ENCODE results near the gene NFATC4. TPM values are rescaled to one million over a fixed set of nuclear protein-coding genes. Genes with fewer than 3 reads are reported as not detected.
"Not testable (repeated sequence)": the region's sequence is repeated elsewhere in the genome, so short reads cannot be mapped to it uniquely, and the experiment has no call there.

NFATC4 gene
- total and polyA plus RNA-seq, 10 donors: 10.7 to 145 (median 23.0) TPM

DNA sequence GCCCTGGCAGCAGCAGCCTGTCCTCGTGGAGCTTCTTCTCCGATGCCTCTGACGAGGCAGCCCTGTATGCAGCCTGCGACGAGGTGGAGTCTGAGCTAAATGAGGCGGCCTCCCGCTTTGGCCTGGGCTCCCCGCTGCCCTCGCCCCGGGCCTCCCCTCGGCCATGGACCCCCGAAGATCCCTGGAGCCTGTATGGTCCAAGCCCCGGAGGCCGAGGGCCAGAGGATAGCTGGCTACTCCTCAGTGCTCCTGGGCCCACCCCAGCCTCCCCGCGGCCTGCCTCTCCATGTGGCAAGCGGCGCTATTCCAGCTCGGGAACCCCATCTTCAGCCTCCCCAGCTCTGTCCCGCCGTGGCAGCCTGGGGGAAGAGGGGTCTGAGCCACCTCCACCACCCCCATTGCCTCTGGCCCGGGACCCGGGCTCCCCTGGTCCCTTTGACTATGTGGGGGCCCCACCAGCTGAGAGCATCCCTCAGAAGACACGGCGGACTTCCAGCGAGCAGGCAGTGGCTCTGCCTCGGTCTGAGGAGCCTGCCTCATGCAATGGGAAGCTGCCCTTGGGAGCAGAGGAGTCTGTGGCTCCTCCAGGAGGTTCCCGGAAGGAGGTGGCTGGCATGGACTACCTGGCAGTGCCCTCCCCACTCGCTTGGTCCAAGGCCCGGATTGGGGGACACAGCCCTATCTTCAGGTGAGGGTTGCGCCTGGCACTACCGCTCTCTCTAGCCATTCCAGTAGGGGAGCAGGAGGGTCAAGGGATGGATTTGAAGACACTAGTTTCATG lies 2.1 kb downstream of the NFATC4 start:
- no peak overlapping the region for H3K4me3 ChIP-seq
- H3K9me3 ChIP-seq: no peaks in the 10 kb centered on the region
- H3K27ac ChIP-seq: no peak overlapping the region
- H3K36me3 ChIP-seq: peaks cover 0 to 7% (median 0%) of the 10 kb centered on the region in 6 donors
- no peak for DNase-seq
- intact Hi-C loops (cut with DNase I; ENCODE audit: low total_unique reads): loop anchor here (10.0 kb wide), 1 partner anchor 45 kb away; no protein-coding TSS in a partner anchor
- peaks cover 0 to 50% (median 11%) of the 10 kb centered on the region in 7 donors for H3K27me3 ChIP-seq (replicated peaks in 1 of 7)
- TF ChIP-seq, protein P1, sequence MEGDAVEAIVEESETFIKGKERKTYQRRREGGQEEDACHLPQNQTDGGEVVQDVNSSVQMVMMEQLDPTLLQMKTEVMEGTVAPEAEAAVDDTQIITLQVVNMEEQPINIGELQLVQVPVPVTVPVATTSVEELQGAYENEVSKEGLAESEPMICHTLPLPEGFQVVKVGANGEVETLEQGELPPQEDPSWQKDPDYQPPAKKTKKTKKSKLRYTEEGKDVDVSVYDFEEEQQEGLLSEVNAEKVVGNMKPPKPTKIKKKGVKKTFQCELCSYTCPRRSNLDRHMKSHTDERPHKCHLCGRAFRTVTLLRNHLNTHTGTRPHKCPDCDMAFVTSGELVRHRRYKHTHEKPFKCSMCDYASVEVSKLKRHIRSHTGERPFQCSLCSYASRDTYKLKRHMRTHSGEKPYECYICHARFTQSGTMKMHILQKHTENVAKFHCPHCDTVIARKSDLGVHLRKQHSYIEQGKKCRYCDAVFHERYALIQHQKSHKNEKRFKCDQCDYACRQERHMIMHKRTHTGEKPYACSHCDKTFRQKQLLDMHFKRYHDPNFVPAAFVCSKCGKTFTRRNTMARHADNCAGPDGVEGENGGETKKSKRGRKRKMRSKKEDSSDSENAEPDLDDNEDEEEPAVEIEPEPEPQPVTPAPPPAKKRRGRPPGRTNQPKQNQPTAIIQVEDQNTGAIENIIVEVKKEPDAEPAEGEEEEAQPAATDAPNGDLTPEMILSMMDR (IDR thresholded peaks at IDR 0.05 in 8 of 11, conservative IDR thresholded peaks at IDR 0.05 in 3 of 11): no peak
- no peak for TF ChIP-seq POLR2AphosphoS5 (IDR thresholded peaks at IDR 0.05)
- TF ChIP-seq POLR2A (IDR thresholded peaks at IDR 0.05): no peak
- 89 to 93% (median 90%) methylated on average over 22 to 32 of the region's 32 CpGs for whole genome bisulfite sequencing, 5 donors
- peaks cover 16 to 57% (median 40%) of the 10 kb centered on the region in 6 donors for H3K4me1 ChIP-seq

DNA sequence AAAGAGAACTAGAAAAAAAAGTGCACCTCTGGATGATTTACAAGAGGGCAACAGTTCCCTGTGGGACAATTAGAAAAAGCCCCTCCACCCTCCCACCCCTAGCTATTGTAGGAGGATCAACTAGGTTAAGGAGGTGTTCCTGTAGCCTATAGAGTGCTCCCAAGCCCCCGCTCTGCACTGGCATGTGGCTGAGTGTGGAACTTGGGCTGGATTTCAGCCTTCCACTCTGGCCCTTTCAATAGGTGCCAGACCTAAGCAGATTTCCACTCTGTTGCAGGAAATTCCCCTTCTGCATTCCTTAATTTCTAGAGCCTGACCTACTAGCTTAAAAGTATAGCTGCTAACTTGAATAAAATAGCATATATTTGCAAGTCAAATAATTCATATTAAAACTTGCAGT lies 2.8 kb downstream of the NFATC4 start:
- no peak overlapping the region for H3K27ac ChIP-seq
- H3K4me1 ChIP-seq: peaks cover 10 to 50% (median 34%) of the 10 kb centered on the region in 6 donors
- H3K4me3 ChIP-seq: no peak overlapping the region
- no peaks in the 10 kb centered on the region for H3K9me3 ChIP-seq
- intact Hi-C loops (cut with DNase I; ENCODE audit: low total_unique reads): no loop called here
- 45 to 81% (median 78%) methylated on average over 1 of the region's 1 CpG for WGBS, 5 donors
- no peak for DNase-seq
- H3K27me3 ChIP-seq (replicated peaks in 1 of 7): peaks cover 0 to 44% (median 11%) of the 10 kb centered on the region in 7 donors
- TF ChIP-seq, protein P1 (IDR thresholded peaks at IDR 0.05 in 8 of 11, conservative IDR thresholded peaks at IDR 0.05 in 3 of 11): no peak
- TF ChIP-seq POLR2AphosphoS5 (IDR thresholded peaks at IDR 0.05): no peak
- TF ChIP-seq POLR2A (IDR thresholded peaks at IDR 0.05): no peak
- H3K36me3 ChIP-seq: peaks cover 0 to 7% (median 0%) of the 10 kb centered on the region in 6 donors

DNA sequence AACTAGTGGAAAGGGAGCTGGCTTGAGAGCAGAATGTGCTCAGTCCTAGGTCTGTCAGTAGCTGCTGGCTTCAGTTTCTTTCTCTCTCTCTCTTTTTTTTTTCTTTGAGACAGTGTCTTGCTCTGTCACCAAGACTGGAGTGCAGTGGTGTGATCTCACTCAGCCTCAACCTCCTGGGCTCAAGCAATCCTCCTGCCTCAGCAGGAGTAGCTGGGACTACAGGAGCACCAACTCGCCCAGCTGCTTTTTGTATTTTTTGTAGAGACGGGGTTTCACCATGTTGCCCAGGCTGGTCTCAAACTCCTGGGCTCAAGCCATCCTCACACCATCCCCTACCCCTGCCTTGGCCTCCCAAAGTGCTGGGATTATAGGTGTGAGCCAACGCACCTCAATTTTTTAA lies 3.6 kb downstream of the NFATC4 start:
- 87 to 94% (median 92%) methylated on average over 3 of the region's 3 CpGs for WGBS, 5 donors
- H3K27ac ChIP-seq; H3K4me3 ChIP-seq; DNase-seq; intact Hi-C loops (cut with DNase I; ENCODE audit: low total_unique reads); H3K36me3 ChIP-seq; H3K9me3 ChIP-seq: not testable (repeated sequence)
- Histone ChIP-seq H3K4me1 (peaks cover 8 to 42% (median 25%) of the 10 kb centered on the region in 6 donors), H3K27me3 (replicated peaks in 1 of 7) (peaks cover 0 to 43% (median 11%) of the 10 kb centered on the region in 7 donors)

DNA sequence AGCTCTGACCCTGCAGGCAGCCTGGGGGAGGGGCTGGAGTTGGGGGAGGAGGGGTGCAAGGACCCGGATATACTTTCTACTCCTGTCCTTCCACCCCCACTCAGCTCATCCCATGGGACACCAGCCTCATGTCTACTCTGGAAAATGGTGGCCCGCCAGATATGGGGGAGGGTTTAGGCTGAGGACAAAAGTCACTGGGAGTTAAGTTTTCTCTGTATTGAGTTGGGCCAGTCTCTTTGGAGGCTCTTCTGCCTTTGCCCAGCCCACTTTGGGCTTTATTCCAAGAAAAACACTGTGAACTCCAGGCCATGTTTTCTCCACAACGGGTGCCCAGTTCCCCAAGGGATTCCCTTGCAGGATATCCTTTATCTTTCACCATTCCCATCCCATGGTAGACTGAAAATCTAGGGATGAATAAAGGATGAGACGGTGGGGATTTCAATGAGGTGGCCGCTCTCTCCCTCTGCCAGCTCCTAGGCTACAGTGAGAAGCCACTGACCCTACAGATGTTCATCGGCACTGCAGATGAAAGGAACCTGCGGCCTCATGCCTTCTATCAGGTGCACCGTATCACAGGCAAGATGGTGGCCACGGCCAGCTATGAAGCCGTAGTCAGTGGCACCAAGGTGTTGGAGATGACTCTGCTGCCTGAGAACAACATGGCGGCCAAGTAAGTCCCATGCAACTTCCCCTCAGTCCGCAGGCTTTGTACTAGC lies 4.9 kb downstream of the NFATC4 start:
- H3K4me1 ChIP-seq: peaks cover 0 to 29% (median 13%) of the 10 kb centered on the region in 6 donors
- H3K4me3 ChIP-seq: no peak overlapping the region
- WGBS, 5 donors: 81 to 94% (median 87%) methylated on average over 12 of the region's 12 CpGs
- intact Hi-C loops (cut with DNase I; ENCODE audit: low total_unique reads): no loop called here
- H3K27me3 ChIP-seq (replicated peaks in 1 of 7): peaks cover 0 to 33% (median 6%) of the 10 kb centered on the region in 7 donors
- peaks cover 0 to 7% (median 0%) of the 10 kb centered on the region in 6 donors for H3K36me3 ChIP-seq
- TF ChIP-seq POLR2AphosphoS5 (IDR thresholded peaks at IDR 0.05) (peak in 2 of 3 donors; percentile 36 to 44), POLR2A (IDR thresholded peaks at IDR 0.05) (no peak)
- peak overlapping the region in 2 of 8 donors; percentile 21 to 28 for H3K27ac ChIP-seq
- no peak for DNase-seq
- H3K9me3 ChIP-seq: no peaks in the 10 kb centered on the region

Measured in spleen (tissue), 11 donors.